NCI-H524 treated with DMSO at 0.1 percent for 48 hours (cell line): ENCODE measurements around the gene ATXN1.

Source experiments
- DNase-seq: peaks from one replicate; lab custom pipeline; 2025; lab: John Stamatoyannopoulos, UW

Gene ATXN1

GRCh38 chr6:16360365-16360764 lies 400.9 kb downstream of the ATXN1 start:
- no peak for DNase-seq

- no peak for DNase-seq
Observed at GRCh38 chr6:16359563-16359962, 401.7 kb downstream of the ATXN1 start.

GRCh38 chr6:16358531-16359138 lies 402.6 kb downstream of the ATXN1 start:
- DNase-seq: no peak

GRCh38 chr6:16355699-16356446 lies 405.4 kb downstream of the ATXN1 start:
- DNase-seq: no peak

GRCh38 chr6:16355238-16355637 lies 406.0 kb downstream of the ATXN1 start:
- no peak for DNase-seq

GRCh38 chr6:16354692-16355091 lies 406.6 kb downstream of the ATXN1 start:
- no peak for DNase-seq

GRCh38 chr6:16352821-16353438 lies 408.3 kb downstream of the ATXN1 start:
- no peak for DNase-seq

- no peak for DNase-seq
Observed at GRCh38 chr6:16352258-16352635, 409.0 kb downstream of the ATXN1 start.

GRCh38 chr6:16349544-16349943 lies 411.7 kb downstream of the ATXN1 start:
- no peak for DNase-seq

- DNase-seq: no peak
Observed at GRCh38 chr6:16346831-16347230, 414.4 kb downstream of the ATXN1 start.

GRCh38 chr6:16345449-16346330 lies 415.6 kb downstream of the ATXN1 start:
- DNase-seq: no peak

- DNase-seq: no peak
Observed at GRCh38 chr6:16344756-16345155, 416.5 kb downstream of the ATXN1 start.

GRCh38 chr6:16343593-16343992 lies 417.7 kb downstream of the ATXN1 start:
- no peak for DNase-seq

- DNase-seq: no peak
Observed at GRCh38 chr6:16339265-16339587, 422.0 kb downstream of the ATXN1 start.

- no peak for DNase-seq
Observed at GRCh38 chr6:16338577-16339264, 422.5 kb downstream of the ATXN1 start.

GRCh38 chr6:16337295-16337975 lies 423.8 kb downstream of the ATXN1 start:
- no peak for DNase-seq

- no peak for DNase-seq
Observed at GRCh38 chr6:16336911-16337294, 424.4 kb downstream of the ATXN1 start.

GRCh38 chr6:16336056-16336818 lies 425.0 kb downstream of the ATXN1 start:
- no peak for DNase-seq

- no peak for DNase-seq
Observed at GRCh38 chr6:16335176-16335575, 426.1 kb downstream of the ATXN1 start.

- no peak for DNase-seq
Observed at GRCh38 chr6:16334671-16335070, 426.6 kb downstream of the ATXN1 start.

- DNase-seq: no peak
Observed at GRCh38 chr6:16333580-16333979, 427.7 kb downstream of the ATXN1 start.
